GM12878 (cell line): ENCODE measurements around the gene SLC1A7. TPM values are rescaled to one million over a fixed set of nuclear protein-coding genes. Genes with fewer than 3 reads are reported as not detected.

ENCODE experiments used
- ATAC-seq: fragments of 200-7000 bp; cut with Tn5 transposase; 3 replicates; pipeline ENCODE4 v1.9.1; 2020; ENCODE audit warnings: mild to moderate bottlenecking, moderate library complexity
- BruUV-seq: library from RNA; stranded (reverse); fragments of 400-500 nt; replicated peaks from 2 replicates; lab custom pipeline; 2021; lab: Mats Ljungman, UMichigan
- CTCF ChIA-PET: fragments of 300-600 bp; sonication (Branson Sonifier 250); formaldehyde crosslinking; extraction: SDS; loops from one replicate; lab custom pipeline; 2021; ENCODE audit warnings: inconsistent platforms; lab: Yijun Ruan, JAX
- POLR2A ChIA-PET: fragments of 350-600 bp; formaldehyde crosslinking; extraction: SDS; loops from one replicate; lab custom pipeline; 2021; ENCODE audit warnings: inconsistent platforms; lab: Charles Lee
- RAD21 ChIA-PET: fragments of 300-600 bp; sonication (Branson Sonifier 250); formaldehyde crosslinking; loops from one replicate; lab custom pipeline; 2023; ENCODE audit warnings: antibody characterized with exemption; ENCODE audit not compliant: unreplicated experiment; lab: Charles Lee
- SMC1A ChIA-PET: fragments of 300-600 bp; sonication (Branson Sonifier 250); formaldehyde crosslinking; loops from one replicate; lab custom pipeline; 2023; ENCODE audit not compliant: unreplicated experiment, uncharacterized antibody; lab: Charles Lee
- DNase-seq: peaks from one replicate; pipeline ENCODE4 v3.0.0-alpha.2; 2011; ENCODE audit warnings: low read depth, low spot score
- FAIRE-seq: peaks from 3 replicates; lab custom pipeline; 2011; peaks lifted over from hg19 to GRCh38; lab: Jason Lieb, UNC
- H2AFZ ChIP-seq: 2 replicates; pipeline ENCODE4 v1.6.0; 2011; ENCODE audit warnings: low read depth, low read length, control low read depth; ENCODE audit not compliant: control insufficient read depth
- H3K27ac ChIP-seq: 2 replicates; pipeline ENCODE4 v1.5.1; 2011; ENCODE audit warnings: control low read depth; ENCODE audit not compliant: control insufficient read depth, insufficient read depth
- H3K27me3 ChIP-seq, 2 experiments: replicated peaks in 1 of 2; 2 replicates each; pipeline versions ENCODE4 v1.6.0 to v1.6.1; 2011; ENCODE audit warnings: low read length in 1 of 2; ENCODE audit not compliant: control insufficient read depth in 2 of 2, insufficient read depth in 2 of 2
- H3K36me3 ChIP-seq, 2 experiments: 2 replicates each; pipeline ENCODE4 v1.5.1; 2011; ENCODE audit warnings: low read length in 1 of 2; ENCODE audit not compliant: control insufficient read depth in 2 of 2, insufficient read depth in 2 of 2
- H3K4me1 ChIP-seq: 2 replicates; pipeline ENCODE4 v1.6.1; 2011; ENCODE audit warnings: mild to moderate bottlenecking, low read length, moderate library complexity, mixed read lengths; ENCODE audit not compliant: control insufficient read depth, insufficient read depth
- H3K4me2 ChIP-seq: 2 replicates; pipeline ENCODE4 v1.6.0; 2011; ENCODE audit warnings: control low read depth; ENCODE audit not compliant: control insufficient read depth, insufficient read depth
- H3K4me3 ChIP-seq: fragments of 200-600 bp; sonication (generic); 2 replicates; pipeline ENCODE4 v1.5.1; 2016
- H3K79me2 ChIP-seq: 2 replicates; pipeline ENCODE4 v1.6.0; 2011; ENCODE audit warnings: low read length; ENCODE audit not compliant: control insufficient read depth, insufficient read depth
- H3K9ac ChIP-seq: 2 replicates; pipeline ENCODE4 v1.8.0; 2011; ENCODE audit warnings: low read length, control low read depth, mixed read lengths; ENCODE audit not compliant: control insufficient read depth, insufficient read depth
- H3K9me3 ChIP-seq: replicated peaks from 3 replicates; pipeline ENCODE4 v1.5.1; 2011; ENCODE audit warnings: mild to moderate bottlenecking, low read length; ENCODE audit not compliant: control insufficient read depth, insufficient read depth
- H4K20me1 ChIP-seq: 2 replicates; pipeline ENCODE4 v1.6.0; 2011; ENCODE audit not compliant: control insufficient read depth, insufficient read depth
- BACH1 ChIP-seq: fragments of 450-650 bp; IDR thresholded peaks from 2 replicates; pipeline ENCODE4 v1.6.1; 2017; ENCODE audit warnings: mild to moderate bottlenecking, borderline replicate concordance
- BCL11A ChIP-seq: IDR thresholded peaks from 2 replicates; pipeline ENCODE4 v1.6.1; 2011; ENCODE audit warnings: low read depth, low read length
- CHD2 ChIP-seq: IDR thresholded peaks from 2 replicates; pipeline ENCODE4 v1.6.1; 2011; ENCODE audit warnings: low read depth, low read length, improper control_type of control experiment, borderline replicate concordance
- MEF2A ChIP-seq: IDR thresholded peaks from 2 replicates; pipeline ENCODE4 v1.6.1; 2011; ENCODE audit warnings: low read depth, mild to moderate bottlenecking, low read length, moderate library complexity; ENCODE audit not compliant: insufficient read depth
- NFXL1 ChIP-seq: fragments of 450-650 bp; IDR thresholded peaks from 2 replicates; pipeline ENCODE4 v1.6.1; 2017; ENCODE audit warnings: antibody characterized with exemption, mild to moderate bottlenecking, borderline replicate concordance
- PML ChIP-seq: IDR thresholded peaks from 2 replicates; pipeline ENCODE4 v1.6.1; 2012; ENCODE audit warnings: low read length, inconsistent platforms
- SPI1 ChIP-seq: IDR thresholded peaks from 2 replicates; pipeline ENCODE4 v1.6.1; 2011; ENCODE audit warnings: low read depth, mild to moderate bottlenecking, low read length, moderate library complexity, borderline replicate concordance; ENCODE audit not compliant: insufficient read depth
- TCF12 ChIP-seq: IDR thresholded peaks from 2 replicates; pipeline ENCODE4 v1.6.1; 2011; ENCODE audit warnings: low read depth, mild to moderate bottlenecking, low read length
- WGBS: methylation state at CpG from one replicate; pipeline ENCODE4 v1.1.6; 2016; ENCODE audit warnings: low lambda C conversion rate; ENCODE audit not compliant: insufficient replicate concordance, insufficient coverage; ENCODE audit errors: missing lambda C conversion rate; 5-methylcytosine and 5-hydroxymethylcytosine counted together
- in situ Hi-C: fragments of 300-500 bp; cut with MboI; formaldehyde crosslinking; loops from 9 replicates; pipeline ENCODE4 v1.14.3; 2018; ENCODE audit warnings: mixed read lengths
- intact Hi-C: fragments of 100-400 bp; cut with micrococcal nuclease; formaldehyde crosslinking; loops from one replicate; pipeline ENCODE4 v1.14.2; 2022; ENCODE audit not compliant: unreplicated experiment
- polyA plus RNA-seq, 11 experiments: library from polyadenylated mRNA; depleted of rRNA in 4 of 11; unstranded in 6 of 11; stranded (reverse) in 5 of 11; fragments of >200 nt; fragmentation: Nextera tagmentation in 4 of 11; fragmentation: Illumina TruSeq in 1 of 11; extraction: Ambion mirVana in 4 of 11; extraction: Trizol in 1 of 11; gene quantifications; 1 replicate in 1 of 11; 2 replicates in 10 of 11; pipeline versions ENCODE4 v1.2.1 to v1.2.3, GENCODE V29; 2011 to 2016; ENCODE audit warnings: inconsistent platforms in 2 of 11, missing spikeins in 2 of 11, low read depth in 1 of 11
- total RNA-seq, 4 experiments: library from RNA; depleted of rRNA in 3 of 4; stranded (reverse); fragments of >200 nt in 3 of 4; fragmentation: Illumina TruSeq in 1 of 4; extraction: Trizol in 1 of 4; gene quantifications; 2 replicates each; pipeline versions ENCODE4 v1.2.1 to v1.2.3, GENCODE V29; 2013 to 2021
- TF ChIP-seq, protein P1 (sequence below): fragments of 450-650 bp; conservative IDR thresholded peaks from 2 replicates; pipeline ENCODE4 v1.6.1; 2017; ENCODE audit warnings: mild to moderate bottlenecking, moderate library complexity
- TF ChIP-seq, protein P2 (sequence below): fragments of 450-650 bp; IDR thresholded peaks from 2 replicates; pipeline ENCODE4 v1.6.1; 2017; ENCODE audit warnings: low read depth, mild to moderate bottlenecking, moderate library complexity

SLC1A7 gene
- total and polyA plus RNA-seq, 10 of the 15 experiments (the other 5 are each of a cell fraction or from before 2014, with no cell fraction given), result not detected

DNA sequence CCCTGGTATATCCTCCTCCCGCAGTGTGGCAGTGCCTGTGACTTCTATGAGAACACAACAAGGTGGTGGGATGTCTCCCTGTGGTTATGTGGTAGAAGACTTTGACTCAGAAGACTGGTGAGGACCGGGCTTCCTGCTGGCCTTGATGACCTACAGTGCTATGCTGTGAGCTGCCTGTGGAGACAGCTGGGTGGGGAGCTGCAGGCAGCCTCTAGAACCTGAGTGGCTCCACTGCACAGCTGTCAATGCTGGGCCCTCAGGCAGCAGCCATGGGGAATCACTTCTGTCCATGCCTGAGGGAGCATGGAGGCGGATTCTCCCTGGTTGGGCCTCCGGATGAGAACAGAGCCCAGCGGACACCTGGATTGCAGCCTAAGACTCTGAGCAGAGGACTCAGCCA is 14.9 kb downstream of the SLC1A7 start:
- Histone ChIP-seq H3K4me1 (no peaks in the 10 kb centered on the region), H3K4me3 (no peak overlapping the region)
- no TSS peak for BruUV-seq
- no peak for ATAC-seq
- CTCF ChIA-PET, result no interaction called here
- TF ChIP-seq BACH1, result no peak
- TF ChIP-seq SPI1, result no peak
- TF ChIP-seq TCF12, result no peak
- no peak for TF ChIP-seq PML
- no peak for TF ChIP-seq NFXL1
- TF ChIP-seq, protein P1, sequence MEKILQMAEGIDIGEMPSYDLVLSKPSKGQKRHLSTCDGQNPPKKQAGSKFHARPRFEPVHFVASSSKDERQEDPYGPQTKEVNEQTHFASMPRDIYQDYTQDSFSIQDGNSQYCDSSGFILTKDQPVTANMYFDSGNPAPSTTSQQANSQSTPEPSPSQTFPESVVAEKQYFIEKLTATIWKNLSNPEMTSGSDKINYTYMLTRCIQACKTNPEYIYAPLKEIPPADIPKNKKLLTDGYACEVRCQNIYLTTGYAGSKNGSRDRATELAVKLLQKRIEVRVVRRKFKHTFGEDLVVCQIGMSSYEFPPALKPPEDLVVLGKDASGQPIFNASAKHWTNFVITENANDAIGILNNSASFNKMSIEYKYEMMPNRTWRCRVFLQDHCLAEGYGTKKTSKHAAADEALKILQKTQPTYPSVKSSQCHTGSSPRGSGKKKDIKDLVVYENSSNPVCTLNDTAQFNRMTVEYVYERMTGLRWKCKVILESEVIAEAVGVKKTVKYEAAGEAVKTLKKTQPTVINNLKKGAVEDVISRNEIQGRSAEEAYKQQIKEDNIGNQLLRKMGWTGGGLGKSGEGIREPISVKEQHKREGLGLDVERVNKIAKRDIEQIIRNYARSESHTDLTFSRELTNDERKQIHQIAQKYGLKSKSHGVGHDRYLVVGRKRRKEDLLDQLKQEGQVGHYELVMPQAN, result no peak
- no peak for TF ChIP-seq CHD2
- no peak for TF ChIP-seq BCL11A
- TF ChIP-seq, protein P2, sequence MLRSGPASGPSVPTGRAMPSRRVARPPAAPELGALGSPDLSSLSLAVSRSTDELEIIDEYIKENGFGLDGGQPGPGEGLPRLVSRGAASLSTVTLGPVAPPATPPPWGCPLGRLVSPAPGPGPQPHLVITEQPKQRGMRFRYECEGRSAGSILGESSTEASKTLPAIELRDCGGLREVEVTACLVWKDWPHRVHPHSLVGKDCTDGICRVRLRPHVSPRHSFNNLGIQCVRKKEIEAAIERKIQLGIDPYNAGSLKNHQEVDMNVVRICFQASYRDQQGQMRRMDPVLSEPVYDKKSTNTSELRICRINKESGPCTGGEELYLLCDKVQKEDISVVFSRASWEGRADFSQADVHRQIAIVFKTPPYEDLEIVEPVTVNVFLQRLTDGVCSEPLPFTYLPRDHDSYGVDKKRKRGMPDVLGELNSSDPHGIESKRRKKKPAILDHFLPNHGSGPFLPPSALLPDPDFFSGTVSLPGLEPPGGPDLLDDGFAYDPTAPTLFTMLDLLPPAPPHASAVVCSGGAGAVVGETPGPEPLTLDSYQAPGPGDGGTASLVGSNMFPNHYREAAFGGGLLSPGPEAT, result no peak
- TF ChIP-seq MEF2A, result no peak
- TF ChIP-seq, all 136 proteins: peak for 0
- ChIA-PET RAD21 (no interaction called here), POLR2A (no interaction called here), SMC1A (no interaction called here)
- in situ Hi-C loops, result no loop called here
- DNase-seq (no peak), FAIRE-seq (no peak)
- Histone ChIP-seq H3K9ac (no peak overlapping the region), H3K27me3 (no peaks in the 10 kb centered on the region), H3K27ac (no peak overlapping the region), H4K20me1 (no peaks in the 10 kb centered on the region), H3K79me2 (no peaks in the 10 kb centered on the region), H3K9me3 (no peaks in the 10 kb centered on the region), H2AFZ (no peak overlapping the region), H3K36me3 (no peaks in the 10 kb centered on the region), H3K4me2 (no peak overlapping the region)
- 34% methylated on average over 5 of the region's 5 CpGs for WGBS
- intact Hi-C loops, result no loop called here
